Liver (tissue), 3 donors: ENCODE measurements around the gene HCK.

Source experiments
- CTCF ChIP-seq: fragments of 150-350 bp; IDR thresholded peaks from 2 replicates; pipeline ENCODE4 v1.5.1; 2017; ENCODE audit warnings: improper control_type of control experiment, low read depth, low read length; ENCODE audit not compliant: missing input control
- EGR1 ChIP-seq, 2 donors: IDR thresholded peaks; 2 replicates each; pipeline ENCODE4 v1.6.1; 2016 to 2018; ENCODE audit warnings: antibody characterized with exemption in 2 of 2, low read depth in 2 of 2
- HNF4A ChIP-seq, 2 donors: conservative IDR thresholded peaks; 2 replicates each; pipeline ENCODE4 v1.6.1; 2016; ENCODE audit warnings: antibody characterized with exemption in 2 of 2, mild to moderate bottlenecking in 2 of 2
- HNF4G ChIP-seq: IDR thresholded peaks from 2 replicates; pipeline ENCODE4 v1.6.1; 2016; ENCODE audit warnings: antibody characterized with exemption
- JUND ChIP-seq, 2 donors: IDR thresholded peaks; 2 replicates each; pipeline ENCODE4 v1.6.1; 2016; ENCODE audit warnings: antibody characterized with exemption in 2 of 2
- RAD21 ChIP-seq, 2 donors: IDR thresholded peaks; 2 replicates each; pipeline ENCODE4 v1.6.1; 2016; ENCODE audit warnings: antibody characterized with exemption in 2 of 2, mild to moderate bottlenecking in 2 of 2
- REST ChIP-seq: IDR thresholded peaks from 2 replicates; pipeline ENCODE4 v1.6.1; 2016; ENCODE audit warnings: antibody characterized with exemption, mild to moderate bottlenecking
- donor health status: healthy.
- donor health status: healthy.

GRCh38 chr20:32125506-32125905 lies 73.5 kb downstream of the HCK start:
- TF ChIP-seq CTCF (no peak), RAD21 (IDR thresholded peaks at IDR 0.05) (no peak), HNF4G (no peak), JUND (IDR thresholded peaks at IDR 0.05) (no peak), HNF4A (conservative IDR thresholded peaks at IDR 0.05) (no peak), EGR1 (IDR thresholded peaks at IDR 0.05; ENCODE audit: low read depth in 2 of 2) (no peak), REST (no peak)
